Liver (tissue), 1 donor: Measurements from ENCODE around the gene BEST2.

Experiments used
- FOXA1 ChIP-seq: IDR thresholded peaks from 2 replicates; pipeline ENCODE4 v1.6.1; 2016; ENCODE audit warnings: antibody characterized with exemption
- TF ChIP-seq, protein P1 (sequence below): IDR thresholded peaks from 2 replicates; pipeline ENCODE4 v1.6.1; 2016; ENCODE audit warnings: antibody characterized with exemption, mild to moderate bottlenecking

DNA sequence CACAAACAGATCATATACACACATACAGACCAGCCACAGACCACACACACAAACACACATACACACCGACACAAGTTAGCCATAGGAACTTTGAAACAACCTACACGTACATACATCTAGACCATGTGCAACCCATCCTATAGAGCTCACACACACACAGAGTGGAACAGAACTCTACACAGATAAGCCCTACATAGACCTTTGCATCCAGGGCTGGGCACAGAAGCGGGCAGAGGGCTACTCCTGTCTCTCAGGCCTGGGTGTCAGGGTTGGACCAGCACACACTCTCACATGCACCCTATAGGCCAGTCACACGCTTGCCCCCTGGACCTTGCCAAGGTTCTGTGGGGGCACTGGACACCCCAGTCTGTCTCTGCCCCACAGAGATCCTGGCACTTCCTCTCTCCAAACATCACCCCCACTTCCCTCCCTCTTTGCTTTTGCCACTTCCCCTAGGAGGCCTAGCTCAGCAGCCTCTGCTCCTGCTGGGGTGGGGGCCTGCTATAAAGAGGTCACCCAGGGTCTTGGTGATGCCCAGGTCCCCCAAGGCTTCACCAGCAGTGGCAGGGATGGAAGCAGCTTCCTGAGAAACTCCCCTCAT is 33.9 kb downstream of the BEST2 start:
- TF ChIP-seq, protein P1, sequence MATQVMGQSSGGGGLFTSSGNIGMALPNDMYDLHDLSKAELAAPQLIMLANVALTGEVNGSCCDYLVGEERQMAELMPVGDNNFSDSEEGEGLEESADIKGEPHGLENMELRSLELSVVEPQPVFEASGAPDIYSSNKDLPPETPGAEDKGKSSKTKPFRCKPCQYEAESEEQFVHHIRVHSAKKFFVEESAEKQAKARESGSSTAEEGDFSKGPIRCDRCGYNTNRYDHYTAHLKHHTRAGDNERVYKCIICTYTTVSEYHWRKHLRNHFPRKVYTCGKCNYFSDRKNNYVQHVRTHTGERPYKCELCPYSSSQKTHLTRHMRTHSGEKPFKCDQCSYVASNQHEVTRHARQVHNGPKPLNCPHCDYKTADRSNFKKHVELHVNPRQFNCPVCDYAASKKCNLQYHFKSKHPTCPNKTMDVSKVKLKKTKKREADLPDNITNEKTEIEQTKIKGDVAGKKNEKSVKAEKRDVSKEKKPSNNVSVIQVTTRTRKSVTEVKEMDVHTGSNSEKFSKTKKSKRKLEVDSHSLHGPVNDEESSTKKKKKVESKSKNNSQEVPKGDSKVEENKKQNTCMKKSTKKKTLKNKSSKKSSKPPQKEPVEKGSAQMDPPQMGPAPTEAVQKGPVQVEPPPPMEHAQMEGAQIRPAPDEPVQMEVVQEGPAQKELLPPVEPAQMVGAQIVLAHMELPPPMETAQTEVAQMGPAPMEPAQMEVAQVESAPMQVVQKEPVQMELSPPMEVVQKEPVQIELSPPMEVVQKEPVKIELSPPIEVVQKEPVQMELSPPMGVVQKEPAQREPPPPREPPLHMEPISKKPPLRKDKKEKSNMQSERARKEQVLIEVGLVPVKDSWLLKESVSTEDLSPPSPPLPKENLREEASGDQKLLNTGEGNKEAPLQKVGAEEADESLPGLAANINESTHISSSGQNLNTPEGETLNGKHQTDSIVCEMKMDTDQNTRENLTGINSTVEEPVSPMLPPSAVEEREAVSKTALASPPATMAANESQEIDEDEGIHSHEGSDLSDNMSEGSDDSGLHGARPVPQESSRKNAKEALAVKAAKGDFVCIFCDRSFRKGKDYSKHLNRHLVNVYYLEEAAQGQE = no peak
- no peak for TF ChIP-seq FOXA1
